NCI-H69 (cell line): Measurements from ENCODE around the gene AFF1.
A peak's percentile ranks its signal among the peaks of the same experiment; 100 is the strongest.
"Not testable (repeated sequence)": the region's sequence is repeated elsewhere in the genome, so short reads cannot be mapped to it uniquely, and the experiment has no call there.

ENCODE experiments used
- DNase-seq: peaks from one replicate; lab custom pipeline; 2025; lab: John Stamatoyannopoulos, UW

The AFF1 gene

GRCh38 chr4:87011340-87012034 lies 76.7 kb downstream of the AFF1 start:
- DNase-seq: peak; percentile 8

- no peak for DNase-seq
These were observed 77.6 kb downstream of the AFF1 start for GRCh38 chr4:87012265-87012953.

GRCh38 chr4:87012954-87013308 lies 78.1 kb downstream of the AFF1 start:
- not testable (repeated sequence) for DNase-seq

GRCh38 chr4:87014284-87014782 lies 79.5 kb downstream of the AFF1 start:
- DNase-seq: no peak

GRCh38 chr4:87015416-87015815 lies 80.6 kb downstream of the AFF1 start:
- DNase-seq: peak; percentile 3

DNA sequence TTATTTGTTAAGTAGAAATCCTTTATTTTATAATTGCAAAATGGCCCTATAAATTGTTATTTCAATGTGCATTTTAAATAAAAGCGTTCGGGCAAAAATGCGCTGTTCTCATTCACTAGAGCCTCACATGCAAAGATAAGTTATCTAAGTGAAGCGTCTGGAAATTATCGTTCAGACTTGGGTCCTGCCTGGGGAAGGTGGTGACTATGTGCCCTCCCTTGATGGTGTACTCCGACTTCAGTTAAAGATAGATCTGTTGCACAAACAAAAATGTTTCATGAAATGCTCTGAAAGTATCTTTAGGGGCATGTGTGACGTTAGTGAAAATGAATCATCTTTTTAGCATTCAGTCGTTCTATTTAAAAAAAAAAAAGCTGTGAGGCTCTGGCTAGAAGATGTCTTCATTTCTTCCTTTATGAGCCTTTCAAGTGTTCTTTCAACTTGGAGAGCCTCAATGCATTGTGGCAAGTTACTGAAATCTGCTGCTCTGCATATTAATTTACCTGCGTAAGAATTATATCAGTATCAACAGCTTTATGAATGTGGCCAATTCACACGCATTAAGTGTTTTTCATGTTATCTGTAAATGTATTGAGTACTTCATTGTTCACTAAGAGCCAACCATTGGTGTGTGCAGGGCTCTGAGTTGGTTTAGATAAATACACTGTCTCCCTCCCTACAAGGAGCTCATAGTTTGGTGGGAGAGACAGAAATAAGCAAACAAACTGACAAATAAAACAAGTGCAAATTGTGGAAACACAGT lies 83.0 kb downstream of the AFF1 start:
- no peak for DNase-seq

DNA sequence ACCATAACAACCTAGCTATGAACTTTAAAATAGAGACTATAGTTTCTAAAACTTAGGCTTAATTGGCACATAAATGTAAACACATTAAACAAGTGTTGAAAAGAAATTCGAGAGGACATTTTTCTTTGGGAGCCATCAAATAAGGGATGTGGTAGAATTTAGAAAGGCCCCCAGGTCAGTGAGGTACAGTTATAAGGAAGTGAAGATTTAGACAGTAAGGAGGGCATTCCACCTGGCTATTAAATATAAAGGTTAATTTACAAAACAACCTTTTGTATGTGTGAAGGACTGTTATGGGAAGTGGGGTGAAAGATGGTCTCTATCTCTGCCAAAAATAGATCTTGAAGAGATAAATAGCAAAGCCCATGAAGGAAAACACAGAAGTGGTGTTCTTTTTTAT lies 83.9 kb downstream of the AFF1 start:
- no peak for DNase-seq

GRCh38 chr4:87019246-87019791 lies 84.5 kb downstream of the AFF1 start:
- DNase-seq: no peak

GRCh38 chr4:87019898-87020297 lies 85.1 kb downstream of the AFF1 start:
- no peak for DNase-seq

- DNase-seq: no peak
These were observed 89.4 kb downstream of the AFF1 start for GRCh38 chr4:87024201-87024600.

- peak; percentile 35 for DNase-seq
These were observed 90.3 kb downstream of the AFF1 start for GRCh38 chr4:87025023-87025613.

DNA sequence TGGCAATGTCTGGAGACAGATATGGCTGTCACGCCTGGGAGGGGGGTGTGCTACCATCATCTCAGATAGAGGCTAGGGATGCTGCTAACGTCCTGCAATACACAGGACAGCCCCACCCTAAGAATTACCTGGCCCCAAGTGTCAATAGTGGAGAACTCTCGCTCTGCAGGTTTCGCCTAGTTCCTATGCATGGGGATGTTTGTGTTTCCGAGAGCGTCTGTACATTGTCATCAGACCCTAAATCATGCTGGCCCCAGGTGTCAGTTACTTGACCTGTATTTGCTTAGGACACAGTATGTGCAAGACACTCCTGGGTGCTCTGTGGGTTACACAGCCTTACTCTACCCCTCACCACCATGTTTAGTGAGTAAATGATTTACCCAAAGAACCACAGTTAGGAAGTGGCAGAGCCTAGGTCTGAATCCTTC lies 90.8 kb downstream of the AFF1 start:
- peak; percentile 32 for DNase-seq

- no peak for DNase-seq
These were observed 92.1 kb downstream of the AFF1 start for GRCh38 chr4:87026800-87027495.

DNA sequence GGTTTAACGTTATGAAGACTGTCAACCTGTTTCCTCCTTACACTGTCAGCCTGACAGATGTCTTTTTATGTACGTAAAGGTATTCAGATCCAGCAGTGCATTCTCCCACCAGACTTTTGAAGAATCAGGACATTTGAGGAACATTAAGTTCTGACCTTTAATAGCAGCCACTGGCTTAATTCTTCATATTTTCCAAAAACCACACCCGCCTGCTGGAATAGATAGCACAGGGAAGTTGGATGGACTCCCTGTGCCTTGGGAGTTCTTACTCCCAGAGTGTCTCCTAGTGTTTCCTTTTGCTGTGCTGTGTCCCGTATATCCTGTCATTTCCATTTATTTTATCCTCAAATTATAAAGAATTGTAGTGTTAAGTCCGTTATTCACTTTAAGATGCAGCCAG lies 94.5 kb downstream of the AFF1 start:
- DNase-seq: no peak

DNA sequence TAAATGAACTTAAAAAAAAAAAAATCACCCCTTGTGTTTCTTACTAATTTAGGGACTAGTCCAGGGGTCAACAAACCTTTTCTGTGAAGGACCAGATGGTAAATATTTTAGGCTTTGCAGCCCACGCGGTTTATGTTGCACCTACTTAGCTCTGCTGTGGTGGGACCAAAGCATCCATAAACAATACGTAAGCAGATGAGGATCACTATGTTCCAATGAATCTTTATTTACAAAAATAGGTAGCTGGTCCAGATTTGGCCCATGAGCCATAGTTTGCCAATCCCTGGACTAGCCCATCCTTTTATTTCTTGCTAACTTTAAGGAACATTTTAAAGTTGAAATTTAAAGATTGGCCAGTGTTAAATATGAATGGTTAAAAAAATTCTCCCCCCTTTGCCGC lies 95.3 kb downstream of the AFF1 start:
- DNase-seq: no peak

- no peak for DNase-seq
These were observed 96.1 kb downstream of the AFF1 start for GRCh38 chr4:87030755-87031441.

- peak; percentile 9 for DNase-seq
These were observed 97.1 kb downstream of the AFF1 start for GRCh38 chr4:87031920-87032319.

- DNase-seq: no peak
These were observed 98.2 kb downstream of the AFF1 start for GRCh38 chr4:87032884-87033533.

GRCh38 chr4:87033902-87034301 lies 99.1 kb downstream of the AFF1 start:
- no peak for DNase-seq

GRCh38 chr4:87034527-87034926 lies 99.7 kb downstream of the AFF1 start:
- DNase-seq: no peak
